Mesenchymal stem cell (in vitro differentiated cells and primary cell): ENCODE measurements around the gene GDAP2.

Source experiments
- DNase-seq: peaks from one replicate; pipeline ENCODE4 v3.0.0-alpha.2; 2013
- H2AFZ ChIP-seq: one replicate; pipeline ENCODE4 v1.6.1; 2013; ENCODE audit warnings: low read depth, mild to moderate bottlenecking, control low read depth, inconsistent platforms, low read length, moderate library complexity
- H2AK5ac ChIP-seq: 2 replicates; pipeline ENCODE4 v1.6.1; 2013; ENCODE audit warnings: low read length, moderate library complexity, mild to moderate bottlenecking, inconsistent platforms; ENCODE audit not compliant: severe bottlenecking
- H2BK120ac ChIP-seq: one replicate; pipeline ENCODE4 v1.6.1; 2013; ENCODE audit warnings: low read depth, mild to moderate bottlenecking, inconsistent platforms, low read length, moderate library complexity
- H2BK12ac ChIP-seq, 2 experiments: one replicate each; pipeline ENCODE4 v1.6.1; 2013; ENCODE audit warnings: inconsistent platforms in 2 of 2, low read length in 2 of 2, mild to moderate bottlenecking in 2 of 2, moderate library complexity in 2 of 2, control low read depth in 1 of 2
- H2BK15ac ChIP-seq: one replicate; pipeline ENCODE4 v1.6.1; 2013; ENCODE audit warnings: mild to moderate bottlenecking, low read depth, inconsistent platforms; ENCODE audit not compliant: poor library complexity, severe bottlenecking
- H2BK5ac ChIP-seq: 2 replicates; pipeline ENCODE4 v1.6.1; 2013; ENCODE audit warnings: low read depth, mild to moderate bottlenecking, low read length, control low read depth, inconsistent platforms; ENCODE audit not compliant: poor library complexity, severe bottlenecking
- H3K14ac ChIP-seq, 2 experiments: one replicate each; pipeline ENCODE4 v1.6.1; 2013; ENCODE audit warnings: inconsistent platforms in 2 of 2, low read length in 2 of 2, control low read depth in 1 of 2, mild to moderate bottlenecking in 1 of 2, moderate library complexity in 1 of 2
- H3K18ac ChIP-seq, 2 experiments: one replicate each; pipeline ENCODE4 v1.6.1; 2013; ENCODE audit warnings: inconsistent platforms in 2 of 2, low read length in 2 of 2, control low read depth in 1 of 2, low read depth in 1 of 2, mild to moderate bottlenecking in 1 of 2
- H3K23ac ChIP-seq, 2 experiments: one replicate each; pipeline ENCODE4 v1.6.1; 2013; ENCODE audit warnings: inconsistent platforms in 2 of 2, low read length in 2 of 2, mild to moderate bottlenecking in 2 of 2, moderate library complexity in 2 of 2, control low read depth in 1 of 2
- H3K27ac ChIP-seq: 2 replicates; pipeline ENCODE4 v1.5.1; 2013; ENCODE audit warnings: mild to moderate bottlenecking, moderate library complexity, low read length, control low read depth, inconsistent platforms; ENCODE audit not compliant: poor library complexity, severe bottlenecking
- H3K27me3 ChIP-seq, 2 experiments: 2 replicates each; pipeline versions ENCODE4 v1.6.1 to v1.7.0; 2013; ENCODE audit warnings: low read length in 2 of 2, mild to moderate bottlenecking in 2 of 2, moderate library complexity in 2 of 2, control low read depth in 1 of 2, inconsistent platforms in 1 of 2; ENCODE audit not compliant: control insufficient read depth in 1 of 2, insufficient read depth in 1 of 2
- H3K36me3 ChIP-seq, 2 experiments: 2 replicates each; pipeline versions ENCODE4 v1.6.1 to v1.7.0; 2013; ENCODE audit warnings: low read length in 2 of 2, control low read depth in 1 of 2, inconsistent platforms in 1 of 2, low read depth in 1 of 2, mild to moderate bottlenecking in 1 of 2; ENCODE audit not compliant: insufficient read depth in 2 of 2, control insufficient read depth in 1 of 2
- H3K4ac ChIP-seq, 2 experiments: one replicate each; pipeline ENCODE4 v1.6.1; 2013; ENCODE audit warnings: inconsistent platforms in 2 of 2, low read length in 2 of 2, mild to moderate bottlenecking in 2 of 2, moderate library complexity in 2 of 2, control low read depth in 1 of 2, low read depth in 1 of 2
- H3K4me1 ChIP-seq: 2 replicates; pipeline ENCODE4 v1.6.1; 2013; ENCODE audit warnings: low read depth, low read length, control low read depth; ENCODE audit not compliant: control insufficient read depth, insufficient read depth
- H3K4me2 ChIP-seq: 2 replicates; pipeline ENCODE4 v1.6.1; 2013; ENCODE audit warnings: low read length, mild to moderate bottlenecking, inconsistent platforms; ENCODE audit not compliant: poor library complexity, severe bottlenecking
- H3K4me3 ChIP-seq, 2 experiments: 2 replicates each; pipeline versions ENCODE4 v1.5.1 to v1.7.0; 2013; ENCODE audit warnings: low read length in 2 of 2, mild to moderate bottlenecking in 2 of 2, control low read depth in 1 of 2, low read depth in 1 of 2; ENCODE audit not compliant: insufficient read depth in 1 of 2
- H3K79me1 ChIP-seq: replicated peaks from 2 replicates; pipeline ENCODE4 v1.6.1; 2013; ENCODE audit warnings: mild to moderate bottlenecking, control low read depth, low read length, inconsistent platforms; ENCODE audit not compliant: poor library complexity, severe bottlenecking
- H3K9ac ChIP-seq: 2 replicates; pipeline ENCODE4 v1.7.0; 2013; ENCODE audit warnings: mild to moderate bottlenecking, low read length, moderate library complexity
- H3K9me3 ChIP-seq: 2 replicates; pipeline ENCODE4 v1.7.0; 2013; ENCODE audit warnings: mild to moderate bottlenecking, low read length; ENCODE audit not compliant: control insufficient read depth
- H4K8ac ChIP-seq: one replicate; pipeline ENCODE4 v1.6.1; 2013; ENCODE audit warnings: inconsistent platforms, mild to moderate bottlenecking, low read length, moderate library complexity
- H4K91ac ChIP-seq: one replicate; pipeline ENCODE4 v1.6.1; 2013; ENCODE audit warnings: mild to moderate bottlenecking, low read length, inconsistent platforms
- WGBS: methylation state at CpG from one replicate; pipeline ENCODE4 v1.1.7; 2013; ENCODE audit warnings: mixed read lengths; 5-methylcytosine and 5-hydroxymethylcytosine counted together

Gene GDAP2

GRCh38 chr1:117952386-117952785, 23.0 kb upstream of the GDAP2 start:
- H3K9me3 ChIP-seq, result no peaks in the 10 kb centered on the region
- no peak for DNase-seq
- H2BK15ac ChIP-seq, result no peak overlapping the region
- no peak overlapping the region for H4K8ac ChIP-seq
- H3K4ac ChIP-seq, result no peak overlapping the region
- H2BK120ac ChIP-seq, result no peak overlapping the region
- H3K27ac ChIP-seq, result no peak overlapping the region
- no peaks in the 10 kb centered on the region for H3K4me1 ChIP-seq
- H3K18ac ChIP-seq, result no peak overlapping the region
- no peak overlapping the region for H4K91ac ChIP-seq
- H3K9ac ChIP-seq, result no peak overlapping the region
- no peak overlapping the region for H2BK12ac ChIP-seq
- no peak overlapping the region for H3K4me2 ChIP-seq
- no peak overlapping the region for H3K23ac ChIP-seq
- H3K14ac ChIP-seq, result no peak overlapping the region
- H3K79me1 ChIP-seq, result peaks cover 2% of the 10 kb centered on the region
- no peak overlapping the region for H3K4me3 ChIP-seq
- H2AK5ac ChIP-seq, result no peak overlapping the region
- H2BK5ac ChIP-seq, result no peak overlapping the region
- no peaks in the 10 kb centered on the region for H3K27me3 ChIP-seq
- H3K36me3 ChIP-seq, result peaks cover 4 to 100% of the 10 kb centered on the region in 2 experiments
- WGBS, result 96% methylated on average over 1 of the region's 1 CpG
- no peak overlapping the region for H2AFZ ChIP-seq

GRCh38 chr1:117942293-117942692, 12.9 kb upstream of the GDAP2 start:
- no peak for DNase-seq
- Histone ChIP-seq H3K18ac (no peak overlapping the region), H3K9me3 (no peaks in the 10 kb centered on the region), H3K27ac (no peak overlapping the region), H3K36me3 (peaks cover 11 to 97% of the 10 kb centered on the region in 2 experiments), H3K4me1 (no peaks in the 10 kb centered on the region), H3K4ac (no peak overlapping the region), H2AK5ac (no peak overlapping the region), H2BK120ac (no peak overlapping the region), H2BK5ac (no peak overlapping the region), H3K79me1 (peaks cover 4% of the 10 kb centered on the region), H4K8ac (no peak overlapping the region), H3K4me2 (no peak overlapping the region), H3K4me3 (no peak overlapping the region), H2BK12ac (no peak overlapping the region), H3K23ac (no peak overlapping the region), H3K9ac (peak overlapping the region; percentile 21), H2AFZ (no peak overlapping the region), H4K91ac (no peak overlapping the region), H3K27me3 (no peaks in the 10 kb centered on the region), H2BK15ac (no peak overlapping the region), H3K14ac (no peak overlapping the region)
- 83% methylated on average over 1 of the region's 2 CpGs for WGBS

GRCh38 chr1:117933769-117934168, 4.3 kb upstream of the GDAP2 start:
- no peaks in the 10 kb centered on the region for H3K9me3 ChIP-seq
- H4K91ac ChIP-seq, result no peak overlapping the region
- H2BK120ac ChIP-seq, result no peak overlapping the region
- no peak overlapping the region for H3K4ac ChIP-seq
- no peak for DNase-seq
- no peaks in the 10 kb centered on the region for H3K27me3 ChIP-seq
- H3K23ac ChIP-seq, result no peak overlapping the region
- no peak overlapping the region for H3K18ac ChIP-seq
- no peak overlapping the region for H2AK5ac ChIP-seq
- no peak overlapping the region for H2BK15ac ChIP-seq
- peaks cover 3% of the 10 kb centered on the region for H3K4me1 ChIP-seq
- no peak overlapping the region for H3K9ac ChIP-seq
- H3K4me2 ChIP-seq, result no peak overlapping the region
- no peak overlapping the region for H2AFZ ChIP-seq
- 100% methylated on average over 1 of the region's 2 CpGs for WGBS
- no peak overlapping the region for H3K27ac ChIP-seq
- peaks cover 0 to 44% of the 10 kb centered on the region in 2 experiments for H3K36me3 ChIP-seq
- no peak overlapping the region for H2BK12ac ChIP-seq
- H4K8ac ChIP-seq, result no peak overlapping the region
- H3K4me3 ChIP-seq, result no peak overlapping the region
- peaks cover 9% of the 10 kb centered on the region for H3K79me1 ChIP-seq
- no peak overlapping the region for H2BK5ac ChIP-seq
- H3K14ac ChIP-seq, result no peak overlapping the region

GRCh38 chr1:117932576-117932975, 3.2 kb upstream of the GDAP2 start:
- Histone ChIP-seq H3K4ac (no peak overlapping the region), H3K36me3 (peaks cover 0 to 32% of the 10 kb centered on the region in 2 experiments)

More at GRCh38 chr1:117932576-117932975, 3.2 kb upstream of the GDAP2 start:
- no peak overlapping the region for H4K91ac ChIP-seq
- peaks cover 7% of the 10 kb centered on the region for H3K79me1 ChIP-seq
- H2BK12ac ChIP-seq, result no peak overlapping the region
- no peak overlapping the region for H3K4me2 ChIP-seq
- H2BK5ac ChIP-seq, result no peak overlapping the region
- H2BK15ac ChIP-seq, result no peak overlapping the region
- H2AFZ ChIP-seq, result no peak overlapping the region
- no peak overlapping the region for H3K18ac ChIP-seq
- H3K9me3 ChIP-seq, result no peaks in the 10 kb centered on the region
- no peak overlapping the region for H2AK5ac ChIP-seq
- H3K27ac ChIP-seq, result no peak overlapping the region
- no peak overlapping the region for H4K8ac ChIP-seq
- H3K4me3 ChIP-seq, result no peak overlapping the region
- no peak overlapping the region for H3K9ac ChIP-seq
- H2BK120ac ChIP-seq, result no peak overlapping the region
- H3K27me3 ChIP-seq, result no peaks in the 10 kb centered on the region
- H3K4me1 ChIP-seq, result peaks cover 3% of the 10 kb centered on the region
- no peak overlapping the region for H3K14ac ChIP-seq
- no peak for DNase-seq
- H3K23ac ChIP-seq, result no peak overlapping the region
- WGBS, result 94% methylated on average over 4 of the region's 4 CpGs
